Measurements from ENCODE around the gene SERPINH1. TPM values are rescaled to one million over a fixed set of nuclear protein-coding genes. Genes with fewer than 3 reads are reported as not detected.

The SERPINH1 gene
- total and polyA plus RNA-seq, 2 of the 13 experiments (the other 11 are each of a cell fraction or from before 2014, with no cell fraction given): 83.6 to 83.8 TPM

GRCh38 chr11:75524665-75525432 is 37.2 kb upstream of the SERPINH1 start (continued):
- TF ChIP-seq, protein P1, sequence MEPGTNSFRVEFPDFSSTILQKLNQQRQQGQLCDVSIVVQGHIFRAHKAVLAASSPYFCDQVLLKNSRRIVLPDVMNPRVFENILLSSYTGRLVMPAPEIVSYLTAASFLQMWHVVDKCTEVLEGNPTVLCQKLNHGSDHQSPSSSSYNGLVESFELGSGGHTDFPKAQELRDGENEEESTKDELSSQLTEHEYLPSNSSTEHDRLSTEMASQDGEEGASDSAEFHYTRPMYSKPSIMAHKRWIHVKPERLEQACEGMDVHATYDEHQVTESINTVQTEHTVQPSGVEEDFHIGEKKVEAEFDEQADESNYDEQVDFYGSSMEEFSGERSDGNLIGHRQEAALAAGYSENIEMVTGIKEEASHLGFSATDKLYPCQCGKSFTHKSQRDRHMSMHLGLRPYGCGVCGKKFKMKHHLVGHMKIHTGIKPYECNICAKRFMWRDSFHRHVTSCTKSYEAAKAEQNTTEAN (CRISPR knock-in tag; conservative IDR thresholded peaks at IDR 0.05): 0 out of 2 replicates have a peak, but pooled peaks have one; percentile 9
- TF ChIP-seq ZNF296 (CRISPR knock-in tag; conservative IDR thresholded peaks at IDR 0.05): no peak; the same call in 1 of the 2 replicates
- TF ChIP-seq, protein P2, sequence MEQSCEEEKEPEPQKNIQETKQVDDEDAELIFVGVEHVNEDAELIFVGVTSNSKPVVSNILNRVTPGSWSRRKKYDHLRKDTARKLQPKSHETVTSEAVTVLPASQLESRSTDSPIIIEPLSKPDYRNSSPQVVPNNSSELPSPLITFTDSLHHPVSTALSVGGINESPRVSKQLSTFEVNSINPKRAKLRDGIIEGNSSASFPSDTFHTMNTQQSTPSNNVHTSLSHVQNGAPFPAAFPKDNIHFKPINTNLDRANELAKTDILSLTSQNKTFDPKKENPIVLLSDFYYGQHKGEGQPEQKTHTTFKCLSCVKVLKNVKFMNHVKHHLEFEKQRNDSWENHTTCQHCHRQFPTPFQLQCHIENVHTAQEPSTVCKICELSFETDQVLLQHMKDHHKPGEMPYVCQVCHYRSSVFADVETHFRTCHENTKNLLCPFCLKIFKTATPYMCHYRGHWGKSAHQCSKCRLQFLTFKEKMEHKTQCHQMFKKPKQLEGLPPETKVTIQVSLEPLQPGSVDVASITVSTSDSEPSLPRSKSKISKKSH (CRISPR knock-in tag; IDR thresholded peaks at IDR 0.05; ENCODE audit: borderline replicate concordance): 0 out of 2 replicates have a peak, but pooled peaks have one; percentile 26
- TF ChIP-seq ZNF317 (CRISPR knock-in tag; IDR thresholded peaks at IDR 0.05): 0 out of 2 replicates have a peak, but pooled peaks have one; percentile 43
- no peak for TF ChIP-seq ZFP37 (CRISPR knock-in tag; IDR thresholded peaks at IDR 0.05; ENCODE audit: borderline replicate concordance)
- 0 out of 2 replicates have a peak, but pooled peaks have one; percentile 47 for TF ChIP-seq CREBL2 (CRISPR knock-in tag; IDR thresholded peaks at IDR 0.05; ENCODE audit: borderline replicate concordance)
- TF ChIP-seq FOXM1 (CRISPR knock-in tag; IDR thresholded peaks at IDR 0.05): no peak
- no peak for TF ChIP-seq SRSF9 (IDR thresholded peaks at IDR 0.05; ENCODE audit: borderline replicate concordance, insufficient read depth, low read depth, low read length, poor library complexity, severe bottlenecking)
- TF ChIP-seq, protein P3, sequence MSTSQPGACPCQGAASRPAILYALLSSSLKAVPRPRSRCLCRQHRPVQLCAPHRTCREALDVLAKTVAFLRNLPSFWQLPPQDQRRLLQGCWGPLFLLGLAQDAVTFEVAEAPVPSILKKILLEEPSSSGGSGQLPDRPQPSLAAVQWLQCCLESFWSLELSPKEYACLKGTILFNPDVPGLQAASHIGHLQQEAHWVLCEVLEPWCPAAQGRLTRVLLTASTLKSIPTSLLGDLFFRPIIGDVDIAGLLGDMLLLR (CRISPR knock-in tag; IDR thresholded peaks at IDR 0.05): no peak
- peak; percentile 55; the same call in 1 of the 2 replicates for TF ChIP-seq RBFOX2 (IDR thresholded peaks at IDR 0.05; ENCODE audit: low read depth, low read length)
- TF ChIP-seq ZSCAN21 (CRISPR knock-in tag; IDR thresholded peaks at IDR 0.05; ENCODE audit: borderline replicate concordance): peak; percentile 43; the same call in 1 of the 2 replicates
- TF ChIP-seq ZNF839 (CRISPR knock-in tag; IDR thresholded peaks at IDR 0.05; ENCODE audit: borderline replicate concordance): 0 out of 2 replicates have a peak, but pooled peaks have one; percentile 19
- TF ChIP-seq ZNF512B (CRISPR knock-in tag; IDR thresholded peaks at IDR 0.05; ENCODE audit: borderline replicate concordance): no peak
- TF ChIP-seq ZNF20 (CRISPR knock-in tag; IDR thresholded peaks at IDR 0.05): no peak

Measured in HepG2 (cell line).